ENCODE data around the gene GLRA1. TPM values are rescaled to one million over a fixed set of nuclear protein-coding genes. Genes with fewer than 3 reads are reported as not detected.

The GLRA1 gene
- total and polyA plus RNA-seq, 2 of the 4 experiments (the other 2 are of a cell fraction), result not detected

DNA sequence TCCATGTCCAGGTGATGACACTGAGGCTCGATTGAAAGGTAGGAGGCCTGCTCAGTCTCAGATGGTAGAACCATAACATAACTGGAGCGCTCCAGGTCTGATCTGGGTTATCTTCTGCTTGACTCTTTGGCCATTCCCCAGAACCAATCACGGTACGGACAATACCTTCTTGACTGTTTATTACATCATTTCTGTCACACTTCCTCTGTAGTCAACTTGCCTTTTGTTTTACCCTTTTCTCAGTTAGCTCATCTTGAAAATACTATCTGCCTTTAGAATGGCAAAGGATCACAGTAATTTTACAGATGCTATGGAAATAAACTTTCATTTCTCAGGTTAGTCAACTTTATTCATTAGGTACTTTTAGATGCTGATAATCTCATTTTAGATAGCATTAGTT lies 22.4 kb downstream of the GLRA1 start:
- ChIA-PET POLR2A (ENCODE audit: unreplicated experiment) (no interaction called here), CTCF (no interaction called here)
- Histone ChIP-seq H2AFZ (replicated peaks; ENCODE audit: low read length, poor library complexity) (no peak overlapping the region), H3K4me3 (ENCODE audit: insufficient read depth, low read depth, low read length) (no peak overlapping the region), H4K20me1 (ENCODE audit: insufficient read depth, low read length) (no peaks in the 10 kb centered on the region), H2BK120ac (ENCODE audit: low read depth, low read length) (no peak overlapping the region), H4K5ac (ENCODE audit: low read depth, low read length) (no peak overlapping the region), H3K36me3 (ENCODE audit: control insufficient read depth, insufficient read depth, low read length) (no peaks in the 10 kb centered on the region), H2BK20ac (ENCODE audit: low read depth, low read length) (no peak overlapping the region), H3K9me3 (ENCODE audit: control insufficient read depth, insufficient read depth, low read length) (no peaks in the 10 kb centered on the region), H4K91ac (ENCODE audit: insufficient read depth, low read depth, low read length) (no peak overlapping the region), H3K18ac (ENCODE audit: low read depth, low read length) (no peak overlapping the region), H2BK5ac (ENCODE audit: low read depth, low read length, poor library complexity, severe bottlenecking) (no peak overlapping the region), H3K56ac (ENCODE audit: extremely low read depth, insufficient read depth, low read length) (no peak overlapping the region), H3K9ac (ENCODE audit: low read depth, low read length) (no peak overlapping the region), H3K79me1 (ENCODE audit: low read depth in 1 of 2, low read length in 2 of 2) (no peaks in the 10 kb centered on the region), H3K4me2 (ENCODE audit: low read depth, low read length) (no peak overlapping the region), H3K27ac (ENCODE audit: insufficient read depth, low read length) (no peak overlapping the region), H3K4ac (ENCODE audit: low read depth, low read length) (no peak overlapping the region), H2AK9ac (replicated peaks; ENCODE audit: low read depth, low read length, poor library complexity) (no peak overlapping the region), H3K9me1 (ENCODE audit: insufficient read depth, low read length) (no peaks in the 10 kb centered on the region), H2AK5ac (ENCODE audit: low read depth, low read length) (no peak overlapping the region), H3K14ac (replicated peaks; ENCODE audit: low read depth, low read length) (no peak overlapping the region), H4K8ac (ENCODE audit: low read depth in 2 of 2, low read length in 2 of 2) (no peak overlapping the region), H3K4me1 (ENCODE audit: control insufficient read depth, insufficient read depth, low read length) (no peaks in the 10 kb centered on the region), H3K23ac (ENCODE audit: low read depth, low read length) (no peak overlapping the region), H2BK15ac (ENCODE audit: low read depth, low read length) (no peak overlapping the region), H3K27me3 (ENCODE audit: control insufficient read depth, insufficient read depth, low read length) (no peaks in the 10 kb centered on the region)
- WGBS, 2 experiments (ENCODE audit: extremely low coverage in 2 of 2, insufficient read length in 1 of 2), result 63% methylated on average over 2 of the region's 4 CpGs; no CpG with 5 or more reads in 1 of the 2 experiments
- intact Hi-C loops (cut with micrococcal nuclease) (no loop called here), in situ Hi-C loops (cut with MboI; ENCODE audit: low sequenced_read_pairs) (no loop called here), dilution Hi-C loops (cut with HindIII; ENCODE audit: low sequenced_read_pairs, unreplicated experiment) (no loop called here)
- TF ChIP-seq RFX5 (IDR thresholded peaks at IDR 0.05; ENCODE audit: low read depth, low read length) (no peak), FOS (IDR thresholded peaks at IDR 0.05; ENCODE audit: low read depth, low read length) (no peak), POLR2A (IDR thresholded peaks at IDR 0.05; ENCODE audit: low read depth, low read length) (no peak), MXI1 (IDR thresholded peaks at IDR 0.05; ENCODE audit: borderline replicate concordance, low read depth, low read length) (no peak), RCOR1 (IDR thresholded peaks at IDR 0.05; ENCODE audit: insufficient replicate concordance, low read length) (no peak), CEBPB (IDR thresholded peaks at IDR 0.05; ENCODE audit: low read depth, low read length) (no peak), CHD1 (IDR thresholded peaks at IDR 0.05; ENCODE audit: low read depth, low read length) (no peak), MAZ (IDR thresholded peaks at IDR 0.05; ENCODE audit: borderline replicate concordance, low read depth, low read length) (no peak), BHLHE40 (IDR thresholded peaks at IDR 0.05; ENCODE audit: low read depth, low read length) (no peak), MAFK (IDR thresholded peaks at IDR 0.05; ENCODE audit: low read depth, low read length) (no peak)
- TF ChIP-seq, protein P1, sequence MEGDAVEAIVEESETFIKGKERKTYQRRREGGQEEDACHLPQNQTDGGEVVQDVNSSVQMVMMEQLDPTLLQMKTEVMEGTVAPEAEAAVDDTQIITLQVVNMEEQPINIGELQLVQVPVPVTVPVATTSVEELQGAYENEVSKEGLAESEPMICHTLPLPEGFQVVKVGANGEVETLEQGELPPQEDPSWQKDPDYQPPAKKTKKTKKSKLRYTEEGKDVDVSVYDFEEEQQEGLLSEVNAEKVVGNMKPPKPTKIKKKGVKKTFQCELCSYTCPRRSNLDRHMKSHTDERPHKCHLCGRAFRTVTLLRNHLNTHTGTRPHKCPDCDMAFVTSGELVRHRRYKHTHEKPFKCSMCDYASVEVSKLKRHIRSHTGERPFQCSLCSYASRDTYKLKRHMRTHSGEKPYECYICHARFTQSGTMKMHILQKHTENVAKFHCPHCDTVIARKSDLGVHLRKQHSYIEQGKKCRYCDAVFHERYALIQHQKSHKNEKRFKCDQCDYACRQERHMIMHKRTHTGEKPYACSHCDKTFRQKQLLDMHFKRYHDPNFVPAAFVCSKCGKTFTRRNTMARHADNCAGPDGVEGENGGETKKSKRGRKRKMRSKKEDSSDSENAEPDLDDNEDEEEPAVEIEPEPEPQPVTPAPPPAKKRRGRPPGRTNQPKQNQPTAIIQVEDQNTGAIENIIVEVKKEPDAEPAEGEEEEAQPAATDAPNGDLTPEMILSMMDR (conservative IDR thresholded peaks at IDR 0.05; ENCODE audit: low read depth, low read length), result no peak
- ATAC-seq (ENCODE audit: low read depth), result no peak
- DNase-seq, result no peak
- BruUV-seq (replicated peaks), result no TSS peak
